Glutamatergic neuron (in vitro differentiated cells): ENCODE measurements around the gene PYCR2. TPM values are rescaled to one million over a fixed set of nuclear protein-coding genes. Genes with fewer than 3 reads are reported as not detected.

Experiments
- DNase-seq: peaks from one replicate; pipeline ENCODE4 v3.0.0; 2022
- H3K27ac Mint-ChIP-seq: one replicate; pipeline ENCODE4 v1.8.0; 2020; ENCODE audit warnings: mild to moderate bottlenecking, mixed read lengths, inconsistent platforms; ENCODE audit not compliant: unreplicated experiment
- H3K27me3 Mint-ChIP-seq: one replicate; pipeline ENCODE4 v1.8.0; 2020; ENCODE audit warnings: mild to moderate bottlenecking, moderate library complexity, mixed read lengths, inconsistent platforms; ENCODE audit not compliant: unreplicated experiment
- H3K36me3 Mint-ChIP-seq: one replicate; pipeline ENCODE4 v1.8.0; 2020; ENCODE audit warnings: mild to moderate bottlenecking, mixed read lengths, inconsistent platforms; ENCODE audit not compliant: unreplicated experiment
- H3K4me1 Mint-ChIP-seq: one replicate; pipeline ENCODE4 v1.8.0; 2020; ENCODE audit warnings: mild to moderate bottlenecking, low read depth, mixed read lengths, inconsistent platforms; ENCODE audit not compliant: unreplicated experiment
- H3K4me3 Mint-ChIP-seq: one replicate; pipeline ENCODE4 v1.8.0; 2020; ENCODE audit warnings: mild to moderate bottlenecking, mixed read lengths, inconsistent platforms; ENCODE audit not compliant: unreplicated experiment
- H3K9me3 Mint-ChIP-seq: one replicate; pipeline ENCODE4 v1.8.0; 2020; ENCODE audit warnings: mild to moderate bottlenecking, moderate library complexity, mixed read lengths, inconsistent platforms; ENCODE audit not compliant: unreplicated experiment
- total RNA-seq: library from RNA; stranded (reverse); fragmentation: NEBNext Ultra II Directional; extraction: Animal tissue kit (Norgen Biotek cat#: 25700); gene quantifications from one replicate; pipeline ENCODE4 v1.2.1, GENCODE V29; 2021; ENCODE audit not compliant: unreplicated experiment
- TF ChIP-seq, protein P1 (sequence below): fragments of 200-600 bp; sonication (generic); IDR thresholded peaks from one replicate; pipeline ENCODE4 v1.5.0; 2021; ENCODE audit not compliant: partially characterized antibody, unreplicated experiment

PYCR2 gene
- total RNA-seq, 1 donor from 2014 or later, result 36.6 TPM

DNA sequence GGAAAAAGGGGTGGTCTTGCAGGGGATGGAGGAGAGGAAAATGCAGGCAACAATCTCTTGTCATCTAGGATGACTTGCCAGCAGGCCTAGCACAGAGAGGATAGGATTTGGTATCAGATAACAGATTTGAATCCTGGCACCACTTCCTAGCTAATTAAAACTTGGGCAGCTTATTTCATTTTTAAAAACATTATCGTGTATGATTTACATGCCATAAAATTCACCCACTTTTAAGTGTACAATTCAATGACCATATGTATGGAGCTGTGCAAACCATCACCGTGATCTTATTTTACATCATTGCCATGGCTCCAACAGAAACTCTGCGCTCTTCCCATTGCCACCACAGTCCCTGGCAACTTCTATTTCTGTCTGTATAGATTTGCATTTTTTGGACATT lies 6.9 kb downstream of the PYCR2 start:
- H3K27me3 Mint-ChIP-seq, result no peaks in the 10 kb centered on the region
- no peak for DNase-seq
- no peak overlapping the region for H3K4me3 Mint-ChIP-seq
- TF ChIP-seq, protein P1, sequence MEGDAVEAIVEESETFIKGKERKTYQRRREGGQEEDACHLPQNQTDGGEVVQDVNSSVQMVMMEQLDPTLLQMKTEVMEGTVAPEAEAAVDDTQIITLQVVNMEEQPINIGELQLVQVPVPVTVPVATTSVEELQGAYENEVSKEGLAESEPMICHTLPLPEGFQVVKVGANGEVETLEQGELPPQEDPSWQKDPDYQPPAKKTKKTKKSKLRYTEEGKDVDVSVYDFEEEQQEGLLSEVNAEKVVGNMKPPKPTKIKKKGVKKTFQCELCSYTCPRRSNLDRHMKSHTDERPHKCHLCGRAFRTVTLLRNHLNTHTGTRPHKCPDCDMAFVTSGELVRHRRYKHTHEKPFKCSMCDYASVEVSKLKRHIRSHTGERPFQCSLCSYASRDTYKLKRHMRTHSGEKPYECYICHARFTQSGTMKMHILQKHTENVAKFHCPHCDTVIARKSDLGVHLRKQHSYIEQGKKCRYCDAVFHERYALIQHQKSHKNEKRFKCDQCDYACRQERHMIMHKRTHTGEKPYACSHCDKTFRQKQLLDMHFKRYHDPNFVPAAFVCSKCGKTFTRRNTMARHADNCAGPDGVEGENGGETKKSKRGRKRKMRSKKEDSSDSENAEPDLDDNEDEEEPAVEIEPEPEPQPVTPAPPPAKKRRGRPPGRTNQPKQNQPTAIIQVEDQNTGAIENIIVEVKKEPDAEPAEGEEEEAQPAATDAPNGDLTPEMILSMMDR, result no peak
- peaks cover 3% of the 10 kb centered on the region for H3K9me3 Mint-ChIP-seq
- peaks cover 4% of the 10 kb centered on the region for H3K36me3 Mint-ChIP-seq
- H3K27ac Mint-ChIP-seq, result no peak overlapping the region
- H3K4me1 Mint-ChIP-seq, result peaks cover 18% of the 10 kb centered on the region

DNA sequence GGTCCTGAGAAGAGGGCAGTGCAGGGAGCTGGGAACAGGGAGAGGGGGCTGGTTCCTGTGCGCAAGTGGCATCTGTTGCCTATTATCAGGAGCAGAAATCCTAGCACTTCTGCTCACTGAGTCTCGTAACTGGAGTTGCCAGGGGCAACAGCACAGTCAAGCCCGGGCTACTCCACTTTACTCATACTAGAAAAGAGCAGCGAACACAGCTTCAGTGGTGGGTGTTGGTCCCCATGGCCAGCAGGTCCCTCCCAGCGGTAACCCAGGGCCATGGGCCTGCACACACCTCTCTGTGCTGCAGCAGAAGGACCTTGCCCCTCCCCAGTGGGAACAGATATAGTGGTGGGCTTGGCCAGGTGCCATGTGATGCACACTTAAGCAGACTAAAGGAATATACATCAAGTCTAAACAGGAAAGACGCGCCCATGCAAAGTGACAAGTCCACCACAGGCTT lies 8.5 kb downstream of the PYCR2 start:
- Mint-ChIP-seq H3K27ac (peak overlapping the region; percentile 57), H3K4me1 (peaks cover 18% of the 10 kb centered on the region), H3K36me3 (peaks cover 4% of the 10 kb centered on the region), H3K27me3 (no peaks in the 10 kb centered on the region), H3K4me3 (peak overlapping the region; percentile 54), H3K9me3 (peaks cover 3% of the 10 kb centered on the region)
- TF ChIP-seq, protein P1, result no peak
- no peak for DNase-seq

- Mint-ChIP-seq H3K4me3 (peak overlapping the region; percentile 54), H3K27ac (peak overlapping the region; percentile 57), H3K4me1 (peaks cover 18% of the 10 kb centered on the region), H3K9me3 (peaks cover 3% of the 10 kb centered on the region), H3K36me3 (peaks cover 4% of the 10 kb centered on the region), H3K27me3 (no peaks in the 10 kb centered on the region)
- DNase-seq, result no peak
- TF ChIP-seq, protein P1, result no peak
Observed at GRCh38 chr1:225914947-225915346, 9.1 kb downstream of the PYCR2 start.

DNA sequence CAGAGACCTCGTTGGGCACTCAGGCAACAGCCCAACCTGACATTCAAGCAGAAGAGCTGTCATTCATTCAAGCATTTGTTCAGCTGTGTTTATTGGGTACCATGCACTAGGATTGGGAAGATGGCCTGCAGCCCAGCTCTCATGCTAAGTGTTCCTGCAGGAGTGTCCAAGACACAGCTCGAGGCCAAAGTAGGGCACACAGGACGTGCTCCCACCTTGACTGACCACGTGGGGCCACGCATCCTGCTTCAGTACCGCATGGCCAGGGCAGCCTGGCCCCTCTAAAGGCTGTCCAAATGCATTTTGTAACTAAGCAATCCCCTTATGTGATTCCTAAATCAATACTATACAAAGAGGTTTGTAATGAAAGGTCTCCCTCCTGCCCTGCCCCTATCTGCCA lies 9.7 kb downstream of the PYCR2 start:
- DNase-seq, result no peak
- Mint-ChIP-seq H3K36me3 (peaks cover 4% of the 10 kb centered on the region), H3K9me3 (peaks cover 3% of the 10 kb centered on the region), H3K4me3 (peak overlapping the region; percentile 54), H3K27ac (no peak overlapping the region), H3K27me3 (no peaks in the 10 kb centered on the region), H3K4me1 (peaks cover 18% of the 10 kb centered on the region)
- TF ChIP-seq, protein P1, result no peak

GRCh38 chr1:225911191-225912130 lies 12.6 kb downstream of the PYCR2 start:
- no peak overlapping the region for H3K27ac Mint-ChIP-seq
- peaks cover 4% of the 10 kb centered on the region for H3K36me3 Mint-ChIP-seq
- DNase-seq, result peak; percentile 76
- peaks cover 18% of the 10 kb centered on the region for H3K4me1 Mint-ChIP-seq
- H3K27me3 Mint-ChIP-seq, result peaks cover 3% of the 10 kb centered on the region
- peaks cover 4% of the 10 kb centered on the region for H3K9me3 Mint-ChIP-seq
- TF ChIP-seq, protein P1, result peak; percentile 88
- no peak overlapping the region for H3K4me3 Mint-ChIP-seq
